Stimulated activated CD4-positive, alpha-beta T cell treated with anti-CD3 and anti-CD28 coated beads, Interleukin-12 subunit alpha, Interleukin-12 subunit beta, amount 100 ng/mL, for 24 hours (primary cell): ENCODE data around the gene KIF12.
"Not testable (repeated sequence)": the region's sequence is repeated elsewhere in the genome, so short reads cannot be mapped to it uniquely, and the experiment has no call there.

Experiments used
- DNase-seq, 2 experiments: peaks; one replicate each; pipeline ENCODE4 v3.0.0-alpha.2; 2020; ENCODE audit warnings: low read depth in 2 of 2

Gene KIF12

DNA sequence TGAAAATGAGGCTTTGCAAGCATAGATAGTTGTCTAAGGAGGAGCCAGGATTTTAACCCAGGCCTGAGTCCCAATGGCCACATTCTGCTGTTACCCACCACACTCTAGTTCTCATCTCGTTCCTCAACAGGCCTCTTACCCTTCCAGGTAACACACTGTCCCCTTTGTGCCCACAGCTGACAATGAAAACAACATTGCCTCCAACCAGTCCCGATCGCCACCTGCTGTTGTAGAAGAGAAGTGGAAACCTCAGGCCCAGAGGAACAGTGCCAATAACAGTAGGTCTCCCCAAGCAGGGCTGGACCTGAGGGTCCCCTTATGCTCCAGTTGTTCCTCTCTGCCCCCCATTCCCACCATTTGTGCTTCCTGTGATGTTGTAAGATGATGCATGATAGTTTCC lies 51.4 kb downstream of the KIF12 start:
- DNase-seq, result no peak

GRCh38 chr9:114046875-114047274 lies 52.2 kb downstream of the KIF12 start:
- no peak for DNase-seq

GRCh38 chr9:114046237-114046755 lies 52.8 kb downstream of the KIF12 start:
- no peak for DNase-seq

GRCh38 chr9:114043660-114044059 lies 55.4 kb downstream of the KIF12 start:
- DNase-seq, result not testable (repeated sequence)
